Erythroblast (primary cell): ENCODE measurements around the gene TNFAIP8L1.

Experiments
- DNase-seq, 2 experiments: peaks; one replicate each; lab custom pipeline; 2025; lab: John Stamatoyannopoulos, UW
- GATA1 ChIP-seq: IDR thresholded peaks from 2 replicates; pipeline ENCODE4 v1.6.1; 2011; ENCODE audit warnings: low read depth, mild to moderate bottlenecking, control low read depth, low read length, moderate library complexity
- POLR2A ChIP-seq: IDR thresholded peaks from 2 replicates; pipeline ENCODE4 v1.6.1; 2011; ENCODE audit warnings: mild to moderate bottlenecking, low read length

Gene TNFAIP8L1

GRCh38 chr19:4600082-4600481 lies 39.2 kb upstream of the TNFAIP8L1 start:
- DNase-seq = no peak
- no peak for TF ChIP-seq GATA1
- no peak for TF ChIP-seq POLR2A

GRCh38 chr19:4600893-4601292 lies 38.4 kb upstream of the TNFAIP8L1 start:
- DNase-seq = no peak
- TF ChIP-seq GATA1 = no peak
- no peak for TF ChIP-seq POLR2A

DNA sequence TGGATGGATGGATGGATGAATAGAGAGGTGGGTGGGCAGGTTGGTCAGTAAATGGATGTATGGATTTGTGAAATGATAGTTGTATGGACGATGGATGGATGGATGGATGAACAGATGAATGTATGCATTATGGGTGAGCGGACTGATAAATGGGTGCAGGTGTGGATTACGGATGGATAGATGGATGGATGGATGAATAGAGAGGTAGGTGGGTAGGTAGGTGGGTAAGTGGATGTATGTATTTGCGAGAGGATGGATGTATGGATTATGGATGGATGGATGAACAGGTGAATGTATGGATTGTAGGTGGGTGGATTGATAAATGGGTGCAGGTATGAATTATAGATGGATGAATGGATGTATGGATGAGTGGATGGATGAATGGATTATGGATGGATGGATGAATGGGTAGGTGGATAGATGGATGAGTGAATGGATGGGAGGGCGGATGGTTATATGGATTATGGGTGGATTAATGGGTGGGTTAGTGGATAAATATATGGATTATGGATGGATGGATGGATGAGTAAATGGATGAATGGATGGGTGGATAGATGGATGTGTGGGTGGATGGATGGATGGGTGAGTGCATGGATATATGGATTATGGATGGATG lies 37.0 kb upstream of the TNFAIP8L1 start:
- TF ChIP-seq GATA1 = no peak
- no peak for TF ChIP-seq POLR2A

GRCh38 chr19:4602915-4603314 lies 36.4 kb upstream of the TNFAIP8L1 start:
- no peak for DNase-seq
- no peak for TF ChIP-seq GATA1
- TF ChIP-seq POLR2A = no peak

More for the DNA sequence above, 37.0 kb upstream of the TNFAIP8L1 start:
- no peak for DNase-seq

DNA sequence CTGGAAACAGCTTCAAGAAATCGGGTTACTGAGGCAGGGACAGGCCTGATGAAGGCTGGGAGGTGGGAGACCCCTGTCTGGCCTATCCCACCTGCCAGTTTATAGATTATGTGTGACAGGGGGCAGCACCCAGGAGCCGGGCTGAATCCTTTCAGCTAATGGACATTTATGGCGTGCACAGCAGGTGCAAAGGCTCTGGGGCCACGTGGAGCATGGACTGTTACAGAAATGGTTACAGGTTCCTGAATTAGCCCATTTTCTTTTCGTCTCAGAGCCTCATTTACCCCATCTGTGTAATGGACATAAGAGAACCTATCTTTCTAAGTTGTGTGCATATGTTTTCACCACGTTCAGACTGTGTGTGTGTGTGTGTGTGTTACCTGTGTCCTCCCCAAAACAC lies 34.4 kb upstream of the TNFAIP8L1 start:
- no peak for DNase-seq
- TF ChIP-seq GATA1 (no peak), POLR2A (no peak)

GRCh38 chr19:4606181-4606580 lies 33.1 kb upstream of the TNFAIP8L1 start:
- no peak for DNase-seq
- no peak for TF ChIP-seq GATA1

- TF ChIP-seq GATA1 (no peak), POLR2A (no peak)
- no peak for DNase-seq
Observed at GRCh38 chr19:4606921-4607678, 32.2 kb upstream of the TNFAIP8L1 start.

GRCh38 chr19:4609878-4610511 lies 29.3 kb upstream of the TNFAIP8L1 start:
- DNase-seq = no peak
- TF ChIP-seq GATA1 = no peak
- no peak for TF ChIP-seq POLR2A

DNA sequence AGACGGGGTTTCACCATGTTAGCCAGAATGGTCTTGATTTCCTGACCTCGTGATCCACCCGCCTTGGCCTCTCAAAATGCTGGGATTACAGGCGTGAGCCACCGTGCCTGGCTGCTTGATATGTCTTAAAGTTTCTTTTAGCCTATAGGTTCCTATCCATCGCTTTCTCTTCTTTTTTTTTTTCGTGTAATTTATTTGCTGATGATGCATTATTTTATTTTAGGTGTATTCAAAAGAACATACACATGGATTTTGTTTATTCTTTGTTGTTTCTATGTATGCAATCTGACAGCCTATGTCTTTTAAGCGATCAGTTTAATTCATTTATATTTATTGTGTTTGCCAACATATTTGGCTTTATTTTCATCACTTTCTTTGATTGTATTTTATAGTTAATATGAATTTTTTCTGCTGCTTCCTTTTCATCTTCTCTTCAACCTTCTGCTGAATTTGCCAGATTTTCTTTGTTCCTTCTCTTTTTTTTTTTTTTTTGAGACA lies 26.0 kb upstream of the TNFAIP8L1 start:
- TF ChIP-seq GATA1 = no peak
- no peak for TF ChIP-seq POLR2A
- DNase-seq = no peak

DNA sequence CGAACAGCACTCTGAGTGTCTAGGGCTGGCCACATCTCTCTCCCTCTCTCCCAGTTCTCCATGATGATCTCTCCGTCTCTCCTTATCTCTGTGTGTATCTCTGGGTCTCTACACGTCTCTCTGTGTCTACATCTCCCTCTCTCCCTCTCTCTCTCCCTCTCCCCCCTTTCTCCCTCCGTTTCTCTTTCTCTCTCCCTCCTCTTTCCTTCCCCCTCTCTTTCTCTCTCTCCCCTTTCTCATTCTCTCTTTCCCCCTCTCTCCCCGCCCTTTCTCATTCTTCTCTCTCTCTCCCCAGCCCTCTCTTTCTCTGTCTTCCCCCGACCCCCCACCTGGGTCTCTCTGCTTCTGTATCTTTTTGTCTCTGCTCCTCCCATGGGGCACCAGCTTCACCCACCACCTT lies 21.3 kb upstream of the TNFAIP8L1 start:
- DNase-seq = no peak
- no peak for TF ChIP-seq GATA1
- TF ChIP-seq POLR2A = no peak

- TF ChIP-seq POLR2A = no peak
- TF ChIP-seq GATA1 = no peak
- no peak for DNase-seq
Observed at GRCh38 chr19:4619668-4620294, 19.5 kb upstream of the TNFAIP8L1 start.

- TF ChIP-seq POLR2A (no peak), GATA1 (no peak)
Observed at GRCh38 chr19:4620675-4621074, 18.6 kb upstream of the TNFAIP8L1 start.

GRCh38 chr19:4622695-4623421 lies 16.5 kb upstream of the TNFAIP8L1 start:
- no peak for DNase-seq
- no peak for TF ChIP-seq GATA1
- no peak for TF ChIP-seq POLR2A

More at GRCh38 chr19:4620675-4621074, 18.6 kb upstream of the TNFAIP8L1 start:
- no peak for DNase-seq
